Rectal smooth muscle tissue (tissue), 1 donor: Measurements from ENCODE around the gene CREB5.

ENCODE experiments used
- H3K27ac ChIP-seq: one replicate; pipeline ENCODE4 v1.7.0; 2013; ENCODE audit warnings: low read depth, low read length, inconsistent platforms
- H3K27me3 ChIP-seq: one replicate; pipeline ENCODE4 v1.7.0; 2013; ENCODE audit warnings: low read length; ENCODE audit not compliant: control insufficient read depth, insufficient read depth
- H3K36me3 ChIP-seq: one replicate; pipeline ENCODE4 v1.7.0; 2013; ENCODE audit warnings: low read length; ENCODE audit not compliant: control insufficient read depth, insufficient read depth
- H3K4me1 ChIP-seq: one replicate; pipeline ENCODE4 v1.7.0; 2013; ENCODE audit warnings: low read length; ENCODE audit not compliant: control insufficient read depth, insufficient read depth
- H3K4me3 ChIP-seq: one replicate; pipeline ENCODE4 v1.7.0; 2013; ENCODE audit warnings: low read length
- H3K9ac ChIP-seq: one replicate; pipeline ENCODE4 v1.7.0; 2013; ENCODE audit warnings: low read length

The CREB5 gene

DNA sequence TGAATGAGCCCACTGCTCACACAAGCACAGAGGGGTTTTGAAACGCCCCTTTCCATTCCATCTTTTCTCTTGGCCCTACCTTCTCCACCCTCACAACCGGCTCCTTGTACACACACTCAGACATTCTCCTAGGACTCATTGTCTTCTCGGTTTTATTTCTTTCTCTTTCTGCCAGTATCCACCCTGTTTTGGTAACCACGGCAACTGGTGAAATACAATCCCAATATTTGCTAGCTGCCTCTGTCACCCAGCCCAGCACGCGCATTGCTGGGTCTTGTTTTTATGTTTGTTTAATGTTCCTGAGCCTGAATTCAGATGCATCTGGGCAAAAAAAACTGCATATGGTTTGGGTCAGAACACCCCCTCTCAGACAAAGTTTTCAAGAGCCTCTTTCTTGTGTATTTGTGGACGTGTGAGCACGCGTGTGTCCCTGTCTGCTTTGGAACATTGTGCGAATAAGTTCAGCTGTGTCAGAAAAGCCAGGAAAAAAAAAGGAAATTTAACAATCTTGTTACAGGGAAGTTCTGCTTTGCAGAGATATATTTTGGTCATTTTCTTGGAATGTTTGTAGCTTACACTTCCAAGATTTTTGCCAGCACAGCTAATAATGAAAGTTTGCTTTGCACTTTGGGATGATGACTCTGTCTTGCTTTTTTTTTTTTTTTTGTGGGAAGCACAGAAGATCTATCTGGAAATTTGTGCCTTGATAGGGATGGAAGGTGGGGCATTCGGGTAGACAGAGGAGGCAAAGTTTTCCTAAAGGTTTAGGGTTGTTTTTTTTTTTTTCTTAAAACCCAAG lies 320.0 kb downstream of the CREB5 start:
- Histone ChIP-seq H3K4me3 (no peak overlapping the region), H3K36me3 (no peaks in the 10 kb centered on the region), H3K9ac (no peak overlapping the region), H3K27ac (peak overlapping the region; percentile 38), H3K27me3 (no peaks in the 10 kb centered on the region), H3K4me1 (peaks cover 11% of the 10 kb centered on the region)

DNA sequence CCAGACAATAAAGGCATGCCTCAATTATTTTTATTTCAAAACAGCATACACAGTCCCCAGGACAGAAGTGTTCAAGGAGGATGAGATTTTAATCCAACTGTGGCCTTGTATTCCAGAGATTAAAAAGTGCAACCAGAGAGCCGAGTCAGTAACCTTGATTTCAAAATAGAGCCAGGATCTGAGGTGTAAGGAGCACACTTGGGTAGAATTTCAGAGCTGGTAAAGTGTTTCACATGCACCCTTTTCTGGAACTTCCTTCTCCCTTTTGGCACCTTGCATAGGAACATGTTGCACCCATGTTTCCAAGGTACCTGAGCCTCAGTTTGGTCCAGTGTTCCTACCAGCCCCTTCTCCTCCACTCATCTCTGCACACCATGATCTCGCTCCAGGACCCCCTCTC lies 320.7 kb downstream of the CREB5 start:
- no peak overlapping the region for H3K9ac ChIP-seq
- H3K36me3 ChIP-seq, result no peaks in the 10 kb centered on the region
- H3K4me3 ChIP-seq, result no peak overlapping the region
- H3K27ac ChIP-seq, result no peak overlapping the region
- H3K27me3 ChIP-seq, result no peaks in the 10 kb centered on the region
- peaks cover 11% of the 10 kb centered on the region for H3K4me1 ChIP-seq

DNA sequence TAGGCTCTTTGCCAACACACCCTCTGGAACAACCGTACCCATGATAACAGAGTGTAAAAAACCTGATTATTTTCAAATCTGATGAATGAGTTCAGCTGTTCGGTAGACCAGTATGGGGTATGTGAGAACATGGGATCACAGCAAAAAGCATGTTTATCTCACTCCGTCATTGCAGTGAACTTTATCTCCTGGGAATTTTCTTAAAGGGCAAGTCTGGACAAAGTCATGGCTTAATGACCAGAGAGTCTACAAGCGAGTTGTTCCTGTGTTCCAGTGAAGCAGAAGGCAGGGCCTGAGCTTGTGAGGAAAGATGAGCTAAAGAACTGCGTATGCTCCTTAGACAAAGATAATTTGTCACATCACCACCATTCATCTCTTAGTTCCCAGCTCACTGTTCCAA lies 326.1 kb downstream of the CREB5 start:
- H3K9ac ChIP-seq, result no peak overlapping the region
- H3K4me1 ChIP-seq, result no peaks in the 10 kb centered on the region
- no peak overlapping the region for H3K4me3 ChIP-seq
- H3K36me3 ChIP-seq, result no peaks in the 10 kb centered on the region
- H3K27me3 ChIP-seq, result no peaks in the 10 kb centered on the region
- H3K27ac ChIP-seq, result no peak overlapping the region

DNA sequence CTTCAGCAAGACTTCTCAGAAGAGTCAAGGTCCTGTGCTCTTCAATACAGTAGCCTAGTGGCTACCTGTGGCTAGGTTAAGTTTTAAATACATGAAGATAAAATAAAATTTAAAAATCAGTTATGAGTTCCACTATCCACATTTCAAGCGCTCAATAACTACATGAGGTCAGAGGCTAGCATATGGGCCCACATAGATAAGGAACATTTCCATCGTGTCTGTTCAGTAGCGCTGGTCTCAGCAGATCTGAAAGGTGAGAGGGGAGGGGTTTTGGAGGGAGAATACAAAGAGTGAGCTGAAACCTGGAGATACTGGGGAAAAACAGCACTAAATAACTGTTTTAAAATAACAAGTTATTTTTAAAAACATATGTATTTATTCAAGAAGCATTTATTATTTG lies 326.8 kb downstream of the CREB5 start:
- no peak overlapping the region for H3K9ac ChIP-seq
- H3K27me3 ChIP-seq, result no peaks in the 10 kb centered on the region
- H3K27ac ChIP-seq, result no peak overlapping the region
- no peaks in the 10 kb centered on the region for H3K4me1 ChIP-seq
- no peak overlapping the region for H3K4me3 ChIP-seq
- H3K36me3 ChIP-seq, result no peaks in the 10 kb centered on the region

DNA sequence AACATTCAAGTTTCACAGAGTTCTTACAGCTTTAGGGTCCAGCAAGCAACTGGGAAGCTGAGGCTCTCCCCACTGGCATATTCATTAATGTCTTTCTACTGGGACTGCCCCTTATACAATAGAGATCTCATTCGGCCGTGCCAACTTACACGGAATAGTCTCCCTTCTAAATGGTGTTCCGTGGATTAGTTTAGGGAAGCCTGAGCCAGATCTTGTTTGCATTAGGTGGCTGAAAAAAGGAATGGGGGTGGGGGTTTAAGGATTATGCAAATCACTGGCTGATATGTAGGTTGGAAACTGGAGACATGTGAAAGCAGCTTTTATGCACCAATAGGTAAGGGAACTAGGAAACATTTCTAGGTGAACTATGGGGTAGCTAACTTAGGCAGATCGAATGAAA lies 327.5 kb downstream of the CREB5 start:
- Histone ChIP-seq H3K36me3 (no peaks in the 10 kb centered on the region), H3K4me3 (no peak overlapping the region), H3K27ac (no peak overlapping the region), H3K27me3 (no peaks in the 10 kb centered on the region), H3K9ac (no peak overlapping the region), H3K4me1 (no peaks in the 10 kb centered on the region)

DNA sequence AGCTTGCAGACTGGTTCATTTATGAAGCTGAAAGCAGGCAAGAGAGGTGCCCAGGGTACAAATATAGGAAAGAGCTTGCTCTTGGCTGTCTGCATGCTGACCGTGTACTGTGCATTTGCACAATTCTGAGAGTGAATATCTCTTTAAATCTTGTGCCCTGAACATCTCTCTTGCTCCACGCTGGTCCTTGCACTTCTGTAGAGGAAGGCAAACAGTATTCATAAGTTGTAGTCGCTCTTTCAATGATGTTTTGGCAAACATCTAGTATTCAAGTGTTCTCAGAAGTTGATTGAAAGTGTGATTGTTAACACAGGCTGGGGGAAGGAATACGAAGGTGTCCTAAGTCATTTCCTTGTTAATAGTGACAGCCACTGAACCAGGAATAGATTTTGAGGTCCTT lies 332.6 kb downstream of the CREB5 start:
- no peak overlapping the region for H3K9ac ChIP-seq

DNA sequence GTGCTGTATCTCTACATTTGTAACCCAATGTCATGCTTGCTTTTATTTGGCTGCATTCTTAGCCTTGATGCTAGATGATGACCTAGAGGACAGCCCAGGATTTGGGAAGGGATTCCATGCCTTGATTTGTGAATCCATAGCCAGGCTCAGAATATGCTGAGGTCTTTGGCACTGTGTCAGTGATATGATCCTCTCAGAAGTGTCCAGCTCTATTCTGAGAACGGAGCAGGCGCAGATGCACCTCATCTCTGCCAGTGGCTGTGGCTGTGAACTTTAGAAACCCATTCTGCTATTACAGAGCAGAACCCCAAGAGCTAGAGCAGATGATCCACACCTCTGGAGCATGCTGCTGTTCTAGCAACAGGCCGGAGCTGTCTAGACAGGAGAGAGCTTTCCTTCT lies 333.0 kb downstream of the CREB5 start:
- Histone ChIP-seq H3K27ac (no peak overlapping the region), H3K4me3 (no peak overlapping the region)

More for the DNA sequence above, 332.6 kb downstream of the CREB5 start:
- Histone ChIP-seq H3K4me3 (no peak overlapping the region), H3K27me3 (no peaks in the 10 kb centered on the region), H3K27ac (no peak overlapping the region), H3K4me1 (peaks cover 8% of the 10 kb centered on the region), H3K36me3 (no peaks in the 10 kb centered on the region)

DNA sequence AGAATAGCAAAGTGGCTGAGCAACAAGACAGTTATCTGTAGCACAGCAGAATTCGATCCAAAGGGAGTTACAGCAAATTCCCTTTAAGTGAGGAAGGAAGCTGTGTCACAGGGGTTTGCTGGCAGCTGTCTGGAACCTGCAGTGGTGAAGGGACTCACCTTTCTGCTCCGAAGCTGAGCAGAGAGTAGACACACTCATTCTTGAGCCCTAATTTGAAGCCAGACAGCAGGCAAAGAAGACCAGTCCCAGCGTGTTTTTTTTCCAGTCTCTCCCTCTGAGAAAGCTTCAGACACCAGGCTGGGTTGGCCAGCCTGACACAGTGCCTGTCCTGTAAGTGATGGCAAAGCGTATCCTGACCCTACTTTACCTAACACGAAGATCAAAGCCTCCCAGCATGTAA lies 335.1 kb downstream of the CREB5 start:
- no peak overlapping the region for H3K9ac ChIP-seq
- no peaks in the 10 kb centered on the region for H3K36me3 ChIP-seq
- H3K4me3 ChIP-seq, result no peak overlapping the region
- H3K27me3 ChIP-seq, result no peaks in the 10 kb centered on the region
- no peak overlapping the region for H3K27ac ChIP-seq
- H3K4me1 ChIP-seq, result peaks cover 8% of the 10 kb centered on the region

More for the DNA sequence above, 333.0 kb downstream of the CREB5 start:
- Histone ChIP-seq H3K27me3 (no peaks in the 10 kb centered on the region), H3K36me3 (no peaks in the 10 kb centered on the region), H3K4me1 (peaks cover 8% of the 10 kb centered on the region), H3K9ac (no peak overlapping the region)

DNA sequence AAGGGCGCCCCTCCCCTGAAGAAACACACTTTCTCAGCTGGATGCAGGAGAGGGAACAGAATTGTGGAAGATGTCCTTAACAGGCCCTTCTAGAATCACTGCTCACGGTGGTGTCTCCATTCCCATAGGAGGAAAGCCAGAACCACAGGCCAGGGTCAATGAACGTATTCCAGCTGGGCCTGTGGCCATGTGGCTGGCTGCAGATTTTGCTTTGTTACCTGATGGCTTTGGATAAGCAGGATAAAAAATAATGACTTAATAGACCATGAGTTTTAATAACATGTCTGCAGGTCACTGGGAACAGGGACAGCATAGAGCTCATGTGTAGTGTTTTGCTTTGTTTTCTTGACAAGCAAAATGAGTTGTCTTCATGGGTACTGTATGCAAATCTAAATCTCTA lies 335.5 kb downstream of the CREB5 start:
- Histone ChIP-seq H3K36me3 (no peaks in the 10 kb centered on the region), H3K27ac (no peak overlapping the region), H3K27me3 (no peaks in the 10 kb centered on the region), H3K4me1 (peaks cover 8% of the 10 kb centered on the region), H3K9ac (no peak overlapping the region), H3K4me3 (no peak overlapping the region)

DNA sequence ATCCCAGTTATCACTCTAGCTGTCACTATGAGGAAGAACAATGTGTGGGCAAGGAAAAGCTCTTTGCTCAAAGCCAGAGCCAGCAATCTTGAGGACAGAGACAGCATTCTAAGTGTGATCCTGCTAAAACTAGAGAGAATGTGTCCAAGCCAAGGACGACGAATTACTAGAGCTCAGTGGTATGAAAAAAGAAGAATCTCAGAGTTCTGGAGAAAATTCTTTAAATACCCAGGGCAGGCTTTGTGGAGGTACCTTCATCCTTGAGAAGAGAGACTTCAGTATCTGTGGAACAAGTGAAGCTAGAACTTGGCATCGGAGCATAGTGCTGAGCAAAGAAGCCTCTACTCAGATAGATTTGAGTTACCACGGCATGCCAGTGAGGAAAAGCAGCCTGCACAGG lies 336.0 kb downstream of the CREB5 start:
- Histone ChIP-seq H3K4me3 (no peak overlapping the region), H3K9ac (no peak overlapping the region), H3K36me3 (no peaks in the 10 kb centered on the region), H3K27me3 (no peaks in the 10 kb centered on the region), H3K27ac (no peak overlapping the region), H3K4me1 (peaks cover 8% of the 10 kb centered on the region)

DNA sequence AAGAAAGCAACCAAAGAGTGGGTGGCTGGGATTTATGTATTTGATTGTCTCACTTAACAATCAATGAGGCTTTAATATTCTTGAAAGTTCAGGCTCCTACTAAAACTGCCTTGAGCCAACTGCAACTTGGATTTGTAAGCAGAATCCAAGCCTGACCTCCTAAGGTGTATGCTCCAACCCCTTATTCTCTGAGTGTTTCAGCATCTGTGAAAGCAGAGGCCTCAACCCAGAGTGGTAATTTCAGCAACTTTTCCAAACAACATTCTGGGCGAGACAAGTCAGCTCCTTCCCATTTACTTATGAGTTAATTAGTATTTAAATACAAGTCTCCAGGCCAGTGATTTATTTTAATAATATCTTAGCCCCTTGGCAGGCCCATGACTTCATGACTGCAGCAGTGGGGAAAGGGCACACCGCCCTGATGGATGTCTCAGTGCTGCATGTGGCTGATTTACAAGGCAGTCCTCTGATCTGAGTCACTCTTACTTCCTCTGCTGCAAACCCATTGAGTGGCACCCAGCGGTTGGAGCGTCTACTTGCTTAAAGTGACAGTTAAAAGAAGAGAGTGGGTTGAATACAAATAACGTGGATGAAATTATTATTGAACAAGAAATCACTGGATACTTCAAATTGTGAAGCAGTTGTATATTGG lies 336.7 kb downstream of the CREB5 start:
- Histone ChIP-seq H3K36me3 (no peaks in the 10 kb centered on the region), H3K4me1 (peaks cover 8% of the 10 kb centered on the region), H3K4me3 (no peak overlapping the region), H3K9ac (no peak overlapping the region), H3K27ac (no peak overlapping the region), H3K27me3 (no peaks in the 10 kb centered on the region)

DNA sequence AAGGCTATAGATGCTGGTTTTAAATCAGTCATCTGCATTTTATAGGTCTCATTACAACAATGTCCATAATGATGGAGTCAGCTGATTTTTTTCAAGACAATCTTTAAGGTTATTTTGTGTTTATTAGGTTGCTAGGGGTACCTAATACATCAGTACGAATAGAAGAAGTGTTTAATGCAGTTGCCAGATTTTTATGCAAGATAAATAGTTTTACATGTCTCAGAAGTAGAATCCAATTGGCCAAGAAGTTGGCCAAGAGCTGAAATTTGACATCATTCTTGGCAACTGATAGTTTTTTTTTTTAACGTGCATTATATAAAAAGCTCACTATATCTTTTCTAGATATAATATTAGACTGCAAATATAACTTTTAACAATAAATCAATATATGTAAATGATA lies 337.3 kb downstream of the CREB5 start:
- H3K4me3 ChIP-seq, result no peak overlapping the region
- H3K36me3 ChIP-seq, result no peaks in the 10 kb centered on the region
- no peaks in the 10 kb centered on the region for H3K27me3 ChIP-seq
- H3K4me1 ChIP-seq, result peaks cover 8% of the 10 kb centered on the region
- no peak overlapping the region for H3K9ac ChIP-seq
- H3K27ac ChIP-seq, result no peak overlapping the region

DNA sequence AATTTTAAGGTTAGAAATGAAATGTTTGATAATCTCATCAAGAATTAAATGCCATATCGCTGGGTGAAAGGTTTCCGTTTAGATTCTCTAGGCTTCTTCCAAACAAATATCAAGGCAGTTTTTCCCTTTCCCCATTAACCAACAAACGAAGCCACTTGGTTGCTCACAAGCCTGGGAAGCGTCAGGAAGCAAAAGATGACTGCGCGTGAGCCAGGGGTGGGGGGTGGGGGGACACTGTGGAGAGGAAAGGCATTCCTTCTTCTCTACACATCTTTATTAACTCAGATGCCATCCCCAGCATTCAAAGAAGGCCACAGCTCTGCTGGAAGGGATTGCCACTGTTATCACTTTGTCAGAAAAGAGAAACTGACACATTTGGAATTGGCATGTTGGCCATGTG lies 338.7 kb downstream of the CREB5 start:
- no peak overlapping the region for H3K27ac ChIP-seq
- no peak overlapping the region for H3K9ac ChIP-seq
- H3K4me1 ChIP-seq, result peaks cover 8% of the 10 kb centered on the region
- H3K36me3 ChIP-seq, result no peaks in the 10 kb centered on the region
- H3K4me3 ChIP-seq, result no peak overlapping the region
- H3K27me3 ChIP-seq, result no peaks in the 10 kb centered on the region
